Measurements from ENCODE around the gene FMNL2. TPM values are rescaled to one million over a fixed set of nuclear protein-coding genes. Genes with fewer than 3 reads are reported as not detected.

The FMNL2 gene
- total RNA-seq, 4 donors from 2014 or later, result 50.5 to 96.7 (median 79.6) TPM

DNA sequence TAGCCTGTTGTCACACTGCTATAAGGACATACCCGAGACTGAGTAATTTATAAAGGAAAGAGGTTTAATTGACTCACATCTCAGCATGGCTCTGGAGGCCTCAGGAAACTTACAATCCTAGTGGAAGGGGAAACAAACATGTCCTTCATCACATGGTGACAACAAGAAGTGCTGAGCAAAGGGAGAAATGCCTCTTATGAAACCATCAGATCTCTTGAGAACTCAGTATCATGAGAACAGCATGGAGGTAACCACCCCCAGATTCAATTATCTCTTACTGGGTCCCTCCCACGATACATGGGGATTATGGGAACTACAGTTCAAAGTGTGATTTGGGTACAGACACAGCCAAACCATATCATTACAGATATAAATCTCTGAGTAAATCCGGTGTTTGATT, 233.6 kb downstream of the FMNL2 start:
- TF ChIP-seq, protein P1, sequence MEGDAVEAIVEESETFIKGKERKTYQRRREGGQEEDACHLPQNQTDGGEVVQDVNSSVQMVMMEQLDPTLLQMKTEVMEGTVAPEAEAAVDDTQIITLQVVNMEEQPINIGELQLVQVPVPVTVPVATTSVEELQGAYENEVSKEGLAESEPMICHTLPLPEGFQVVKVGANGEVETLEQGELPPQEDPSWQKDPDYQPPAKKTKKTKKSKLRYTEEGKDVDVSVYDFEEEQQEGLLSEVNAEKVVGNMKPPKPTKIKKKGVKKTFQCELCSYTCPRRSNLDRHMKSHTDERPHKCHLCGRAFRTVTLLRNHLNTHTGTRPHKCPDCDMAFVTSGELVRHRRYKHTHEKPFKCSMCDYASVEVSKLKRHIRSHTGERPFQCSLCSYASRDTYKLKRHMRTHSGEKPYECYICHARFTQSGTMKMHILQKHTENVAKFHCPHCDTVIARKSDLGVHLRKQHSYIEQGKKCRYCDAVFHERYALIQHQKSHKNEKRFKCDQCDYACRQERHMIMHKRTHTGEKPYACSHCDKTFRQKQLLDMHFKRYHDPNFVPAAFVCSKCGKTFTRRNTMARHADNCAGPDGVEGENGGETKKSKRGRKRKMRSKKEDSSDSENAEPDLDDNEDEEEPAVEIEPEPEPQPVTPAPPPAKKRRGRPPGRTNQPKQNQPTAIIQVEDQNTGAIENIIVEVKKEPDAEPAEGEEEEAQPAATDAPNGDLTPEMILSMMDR (IDR thresholded peaks at IDR 0.05; ENCODE audit: low read depth), result no peak

DNA sequence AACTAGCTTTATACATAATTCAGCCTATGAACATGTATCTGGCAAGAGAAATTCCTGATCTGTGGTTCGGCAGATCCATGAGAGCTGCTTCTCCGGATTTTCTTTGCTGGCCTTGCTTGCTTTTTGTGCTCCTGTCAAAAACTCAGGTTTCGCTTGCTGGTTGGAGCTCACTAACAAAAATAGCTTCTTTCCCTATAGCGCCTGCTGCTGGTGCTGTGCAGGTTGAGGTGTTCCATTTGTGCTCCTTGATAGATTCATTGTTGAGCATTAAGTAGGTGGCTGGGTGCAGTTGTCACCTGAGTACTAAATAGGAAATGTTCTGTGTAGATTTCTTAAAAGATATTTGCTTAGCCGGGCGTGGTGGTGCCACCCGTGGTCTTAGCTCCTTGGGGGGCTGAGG, 234.2 kb downstream of the FMNL2 start:
- TF ChIP-seq, protein P1 (IDR thresholded peaks at IDR 0.05; ENCODE audit: low read depth), result no peak

DNA sequence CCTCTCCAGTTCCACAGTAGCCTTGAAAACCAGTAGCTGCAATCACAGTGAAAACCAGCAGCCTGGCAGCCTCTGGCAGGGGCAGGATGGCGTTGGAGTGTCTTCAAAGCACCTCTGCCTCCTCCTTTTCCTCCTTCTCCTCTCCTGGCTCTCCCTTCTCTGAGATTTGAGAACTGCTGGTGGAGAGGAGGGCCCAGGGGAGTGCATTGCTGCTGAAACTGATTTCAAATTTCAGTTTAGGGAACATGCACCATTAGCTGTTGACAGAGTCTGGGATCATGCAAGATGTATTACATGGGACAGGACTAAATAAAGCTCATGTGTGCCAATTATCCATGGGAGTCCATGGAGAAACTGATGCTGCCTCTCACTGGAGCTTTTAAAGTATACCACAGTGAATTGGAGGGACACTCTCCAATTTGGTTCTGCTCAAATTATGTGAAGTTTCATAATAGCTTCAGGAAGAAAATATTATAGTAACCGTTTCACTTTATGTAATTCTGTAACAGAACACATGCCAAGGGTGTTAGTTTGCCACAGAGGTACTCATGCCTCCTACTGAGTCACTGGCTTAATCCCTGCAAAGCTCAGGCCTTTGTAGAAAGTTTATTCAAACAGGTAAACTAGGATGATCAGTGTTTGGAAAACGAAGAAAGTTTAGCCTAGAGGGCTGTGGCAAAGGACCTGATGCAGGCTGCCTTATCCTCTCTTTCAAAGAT, 236.2 kb downstream of the FMNL2 start:
- TF ChIP-seq, protein P1 (IDR thresholded peaks at IDR 0.05; ENCODE audit: low read depth), result no peak

DNA sequence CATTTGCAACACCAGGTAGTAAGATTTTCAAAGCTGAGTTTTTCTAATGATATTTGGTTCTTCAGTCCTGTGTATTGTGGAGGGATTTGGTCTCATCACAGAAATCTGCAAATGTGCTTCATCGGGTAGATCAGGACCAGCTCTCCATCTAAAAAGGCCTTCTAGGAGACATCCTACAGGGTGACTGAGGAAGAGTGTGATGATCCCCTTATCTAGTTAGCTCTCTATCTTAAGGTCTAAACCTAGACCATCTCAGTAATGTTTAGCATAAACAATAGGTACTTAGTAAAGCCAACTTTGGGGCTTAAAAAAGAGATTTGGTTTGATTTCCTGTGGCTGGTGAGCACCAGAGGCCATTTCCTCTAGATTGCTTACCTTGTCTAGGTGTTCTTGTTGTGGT, 237.1 kb downstream of the FMNL2 start:
- TF ChIP-seq, protein P1 (IDR thresholded peaks at IDR 0.05; ENCODE audit: low read depth), result no peak

DNA sequence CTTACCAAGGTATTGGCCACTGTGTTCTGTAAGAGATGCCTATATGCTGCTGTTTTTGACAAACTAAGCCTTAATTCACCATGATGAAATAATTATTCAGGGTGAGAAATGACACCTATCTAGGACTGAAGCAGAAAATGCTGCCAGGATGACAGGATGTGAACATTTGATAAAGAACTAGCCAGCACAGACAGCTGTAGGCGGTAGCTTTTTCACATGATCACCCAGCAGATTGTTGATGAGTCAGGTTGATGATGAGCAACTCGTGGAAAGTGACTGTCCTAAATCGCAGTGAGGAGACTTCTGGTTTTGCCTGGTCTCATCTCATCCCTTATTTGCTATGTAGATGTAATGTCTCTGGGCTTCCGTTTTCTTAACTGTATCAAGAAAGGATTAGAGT, 238.2 kb downstream of the FMNL2 start:
- TF ChIP-seq, protein P1 (IDR thresholded peaks at IDR 0.05; ENCODE audit: low read depth), result no peak

DNA sequence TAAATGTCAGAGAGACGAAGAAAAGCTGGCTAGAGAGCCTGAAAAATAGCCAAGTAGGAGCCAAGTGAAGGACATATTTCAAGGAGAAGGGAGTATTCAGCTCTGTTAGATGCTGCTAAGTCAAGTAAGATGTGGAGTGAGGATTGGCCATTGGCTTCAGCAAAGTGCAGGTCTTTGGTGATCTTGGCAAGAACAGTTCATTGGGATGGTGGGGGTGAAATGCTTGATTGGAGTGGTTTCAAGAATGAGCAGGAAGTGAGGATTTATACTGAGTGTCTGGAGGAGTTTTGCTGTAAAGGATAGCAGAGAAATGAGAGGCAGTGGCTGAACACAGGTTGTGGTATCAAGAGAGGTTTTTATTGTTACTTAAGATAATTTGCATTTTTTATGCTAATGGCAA, 242.6 kb downstream of the FMNL2 start:
- TF ChIP-seq, protein P1 (IDR thresholded peaks at IDR 0.05; ENCODE audit: low read depth), result no peak

DNA sequence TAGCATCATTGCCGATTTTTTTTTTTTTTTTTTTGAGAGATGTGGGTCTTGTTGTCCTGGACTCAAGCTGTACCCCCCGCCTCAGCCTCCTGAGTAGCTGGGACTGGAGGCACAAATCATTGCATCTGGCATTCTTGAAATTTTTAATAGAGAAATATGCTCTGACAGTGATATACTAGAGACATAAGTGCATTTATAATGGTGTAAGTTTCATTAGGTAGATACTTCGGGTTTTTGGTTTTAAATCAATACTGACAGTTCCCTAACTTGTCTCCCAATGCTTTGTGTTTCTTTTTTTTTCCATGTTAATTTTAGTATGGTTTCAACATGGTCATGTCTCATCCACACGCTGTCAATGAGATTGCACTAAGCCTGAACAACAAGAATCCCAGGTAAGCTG, 243.6 kb downstream of the FMNL2 start:
- TF ChIP-seq, protein P1 (IDR thresholded peaks at IDR 0.05; ENCODE audit: low read depth), result no peak
